GM12873 (cell line): ENCODE data around the gene GAGE12D.
"Not testable (repeated sequence)": the region's sequence is repeated elsewhere in the genome, so short reads cannot be mapped to it uniquely, and the experiment has no call there.

Experiments
- TF ChIP-seq, protein P1 (sequence below): IDR thresholded peaks from 2 replicates; pipeline ENCODE4 v1.5.1; 2012; ENCODE audit warnings: low read depth, mild to moderate bottlenecking, moderate library complexity, low read length, control low read depth; ENCODE audit not compliant: insufficient read depth; ENCODE audit errors: missing control alignments

Gene GAGE12D, protein sequence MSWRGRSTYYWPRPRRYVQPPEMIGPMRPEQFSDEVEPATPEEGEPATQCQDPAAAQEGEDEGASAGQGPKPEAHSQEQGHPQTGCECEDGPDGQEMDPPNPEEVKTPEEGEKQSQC

DNA sequence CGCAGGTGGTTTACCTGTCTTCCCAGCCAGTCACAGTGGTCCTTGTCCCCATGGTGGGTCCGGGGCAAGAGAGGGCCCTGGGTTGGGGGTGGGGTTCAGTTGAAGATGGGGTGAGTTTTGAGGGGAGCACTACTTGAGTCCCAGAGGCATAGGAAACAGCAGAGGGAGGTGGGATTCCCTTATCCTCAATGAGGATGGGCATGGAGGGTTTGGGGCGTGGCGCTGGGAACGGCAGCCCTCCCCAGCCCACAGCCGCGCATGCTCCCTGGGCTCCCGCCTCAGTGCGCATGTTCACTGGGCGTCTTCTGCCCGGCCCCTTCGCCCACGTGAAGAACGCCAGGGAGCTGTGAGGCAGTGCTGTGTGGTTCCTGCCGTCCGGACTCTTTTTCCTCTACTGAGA is at the start of gene GAGE12D:
Gene GAGE12D, plus strand, starts transcription at position 301 of the 400 bp plus-strand sequence. CDS start 1,155 bp downstream, outside the sequence.
- TF ChIP-seq, protein P1, sequence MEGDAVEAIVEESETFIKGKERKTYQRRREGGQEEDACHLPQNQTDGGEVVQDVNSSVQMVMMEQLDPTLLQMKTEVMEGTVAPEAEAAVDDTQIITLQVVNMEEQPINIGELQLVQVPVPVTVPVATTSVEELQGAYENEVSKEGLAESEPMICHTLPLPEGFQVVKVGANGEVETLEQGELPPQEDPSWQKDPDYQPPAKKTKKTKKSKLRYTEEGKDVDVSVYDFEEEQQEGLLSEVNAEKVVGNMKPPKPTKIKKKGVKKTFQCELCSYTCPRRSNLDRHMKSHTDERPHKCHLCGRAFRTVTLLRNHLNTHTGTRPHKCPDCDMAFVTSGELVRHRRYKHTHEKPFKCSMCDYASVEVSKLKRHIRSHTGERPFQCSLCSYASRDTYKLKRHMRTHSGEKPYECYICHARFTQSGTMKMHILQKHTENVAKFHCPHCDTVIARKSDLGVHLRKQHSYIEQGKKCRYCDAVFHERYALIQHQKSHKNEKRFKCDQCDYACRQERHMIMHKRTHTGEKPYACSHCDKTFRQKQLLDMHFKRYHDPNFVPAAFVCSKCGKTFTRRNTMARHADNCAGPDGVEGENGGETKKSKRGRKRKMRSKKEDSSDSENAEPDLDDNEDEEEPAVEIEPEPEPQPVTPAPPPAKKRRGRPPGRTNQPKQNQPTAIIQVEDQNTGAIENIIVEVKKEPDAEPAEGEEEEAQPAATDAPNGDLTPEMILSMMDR, result not testable (repeated sequence)

DNA sequence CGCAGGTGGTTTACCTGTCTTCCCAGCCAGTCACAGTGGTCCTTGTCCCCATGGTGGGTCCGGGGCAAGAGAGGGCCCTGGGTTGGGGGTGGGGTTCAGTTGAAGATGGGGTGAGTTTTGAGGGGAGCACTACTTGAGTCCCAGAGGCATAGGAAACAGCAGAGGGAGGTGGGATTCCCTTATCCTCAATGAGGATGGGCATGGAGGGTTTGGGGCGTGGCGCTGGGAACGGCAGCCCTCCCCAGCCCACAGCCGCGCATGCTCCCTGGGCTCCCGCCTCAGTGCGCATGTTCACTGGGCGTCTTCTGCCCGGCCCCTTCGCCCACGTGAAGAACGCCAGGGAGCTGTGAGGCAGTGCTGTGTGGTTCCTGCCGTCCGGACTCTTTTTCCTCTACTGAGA is 9.7 kb upstream of the GAGE12D start, which contains the start of gene GAGE12C:
Gene GAGE12C, plus strand, starts transcription at position 301 of the 400 bp plus-strand sequence. CDS start 1,155 bp downstream, outside the sequence.
- TF ChIP-seq, protein P1, result not testable (repeated sequence)

DNA sequence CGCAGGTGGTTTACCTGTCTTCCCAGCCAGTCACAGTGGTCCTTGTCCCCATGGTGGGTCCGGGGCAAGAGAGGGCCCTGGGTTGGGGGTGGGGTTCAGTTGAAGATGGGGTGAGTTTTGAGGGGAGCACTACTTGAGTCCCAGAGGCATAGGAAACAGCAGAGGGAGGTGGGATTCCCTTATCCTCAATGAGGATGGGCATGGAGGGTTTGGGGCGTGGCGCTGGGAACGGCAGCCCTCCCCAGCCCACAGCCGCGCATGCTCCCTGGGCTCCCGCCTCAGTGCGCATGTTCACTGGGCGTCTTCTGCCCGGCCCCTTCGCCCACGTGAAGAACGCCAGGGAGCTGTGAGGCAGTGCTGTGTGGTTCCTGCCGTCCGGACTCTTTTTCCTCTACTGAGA is 9.5 kb downstream of the GAGE12D start, which contains the start of gene GAGE12E:
Gene GAGE12E, plus strand, starts transcription at position 301 of the 400 bp plus-strand sequence. CDS start 1,155 bp downstream, outside the sequence.
- TF ChIP-seq, protein P1, result not testable (repeated sequence)

DNA sequence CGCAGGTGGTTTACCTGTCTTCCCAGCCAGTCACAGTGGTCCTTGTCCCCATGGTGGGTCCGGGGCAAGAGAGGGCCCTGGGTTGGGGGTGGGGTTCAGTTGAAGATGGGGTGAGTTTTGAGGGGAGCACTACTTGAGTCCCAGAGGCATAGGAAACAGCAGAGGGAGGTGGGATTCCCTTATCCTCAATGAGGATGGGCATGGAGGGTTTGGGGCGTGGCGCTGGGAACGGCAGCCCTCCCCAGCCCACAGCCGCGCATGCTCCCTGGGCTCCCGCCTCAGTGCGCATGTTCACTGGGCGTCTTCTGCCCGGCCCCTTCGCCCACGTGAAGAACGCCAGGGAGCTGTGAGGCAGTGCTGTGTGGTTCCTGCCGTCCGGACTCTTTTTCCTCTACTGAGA is 19.0 kb downstream of the GAGE12D start, which contains the start of gene GAGE12F:
Gene GAGE12F, plus strand, starts transcription at position 301 of the 400 bp plus-strand sequence. CDS start 1,155 bp downstream, outside the sequence.
- TF ChIP-seq, protein P1, result not testable (repeated sequence)

DNA sequence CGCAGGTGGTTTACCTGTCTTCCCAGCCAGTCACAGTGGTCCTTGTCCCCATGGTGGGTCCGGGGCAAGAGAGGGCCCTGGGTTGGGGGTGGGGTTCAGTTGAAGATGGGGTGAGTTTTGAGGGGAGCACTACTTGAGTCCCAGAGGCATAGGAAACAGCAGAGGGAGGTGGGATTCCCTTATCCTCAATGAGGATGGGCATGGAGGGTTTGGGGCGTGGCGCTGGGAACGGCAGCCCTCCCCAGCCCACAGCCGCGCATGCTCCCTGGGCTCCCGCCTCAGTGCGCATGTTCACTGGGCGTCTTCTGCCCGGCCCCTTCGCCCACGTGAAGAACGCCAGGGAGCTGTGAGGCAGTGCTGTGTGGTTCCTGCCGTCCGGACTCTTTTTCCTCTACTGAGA is 28.6 kb downstream of the GAGE12D start, which contains the start of gene GAGE12G:
Gene GAGE12G, plus strand, starts transcription at position 301 of the 400 bp plus-strand sequence. CDS start 1,155 bp downstream, outside the sequence.
- TF ChIP-seq, protein P1, result not testable (repeated sequence)

DNA sequence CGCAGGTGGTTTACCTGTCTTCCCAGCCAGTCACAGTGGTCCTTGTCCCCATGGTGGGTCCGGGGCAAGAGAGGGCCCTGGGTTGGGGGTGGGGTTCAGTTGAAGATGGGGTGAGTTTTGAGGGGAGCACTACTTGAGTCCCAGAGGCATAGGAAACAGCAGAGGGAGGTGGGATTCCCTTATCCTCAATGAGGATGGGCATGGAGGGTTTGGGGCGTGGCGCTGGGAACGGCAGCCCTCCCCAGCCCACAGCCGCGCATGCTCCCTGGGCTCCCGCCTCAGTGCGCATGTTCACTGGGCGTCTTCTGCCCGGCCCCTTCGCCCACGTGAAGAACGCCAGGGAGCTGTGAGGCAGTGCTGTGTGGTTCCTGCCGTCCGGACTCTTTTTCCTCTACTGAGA is 38.1 kb downstream of the GAGE12D start, which contains the start of gene GAGE12H:
Gene GAGE12H, plus strand, starts transcription at position 301 of the 400 bp plus-strand sequence. CDS start 1,155 bp downstream, outside the sequence.
- TF ChIP-seq, protein P1, result not testable (repeated sequence)

DNA sequence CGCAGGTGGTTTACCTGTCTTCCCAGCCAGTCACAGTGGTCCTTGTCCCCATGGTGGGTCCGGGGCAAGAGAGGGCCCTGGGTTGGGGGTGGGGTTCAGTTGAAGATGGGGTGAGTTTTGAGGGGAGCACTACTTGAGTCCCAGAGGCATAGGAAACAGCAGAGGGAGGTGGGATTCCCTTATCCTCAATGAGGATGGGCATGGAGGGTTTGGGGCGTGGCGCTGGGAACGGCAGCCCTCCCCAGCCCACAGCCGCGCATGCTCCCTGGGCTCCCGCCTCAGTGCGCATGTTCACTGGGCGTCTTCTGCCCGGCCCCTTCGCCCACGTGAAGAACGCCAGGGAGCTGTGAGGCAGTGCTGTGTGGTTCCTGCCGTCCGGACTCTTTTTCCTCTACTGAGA is 47.7 kb downstream of the GAGE12D start, which contains the start of gene GAGE2A:
Gene GAGE2A, plus strand, starts transcription at position 301 of the 400 bp plus-strand sequence. CDS start 1,155 bp downstream, outside the sequence.
- TF ChIP-seq, protein P1, result not testable (repeated sequence)
